Neural cell (in vitro differentiated cells): ENCODE data around the gene MAPT.

ENCODE experiments used
- CTCF ChIP-seq: fragments of 450-650 bp; IDR thresholded peaks from 2 replicates; pipeline ENCODE4 v1.5.1; 2014; ENCODE audit warnings: antibody characterized with exemption, mild to moderate bottlenecking, moderate library complexity; ENCODE audit not compliant: poor library complexity, severe bottlenecking
- EP300 ChIP-seq: fragments of 450-650 bp; conservative IDR thresholded peaks from 2 replicates; pipeline ENCODE4 v1.6.1; 2014; ENCODE audit warnings: antibody characterized with exemption, mild to moderate bottlenecking, moderate library complexity; ENCODE audit not compliant: poor library complexity, severe bottlenecking
- EZH2 ChIP-seq: fragments of 200-600, 300-800 bp; shearing (Covaris generic), sonication (generic); IDR thresholded peaks from 2 replicates; pipeline ENCODE4 v1.6.1; 2014; ENCODE audit warnings: antibody characterized with exemption, low read length, borderline replicate concordance, mild to moderate bottlenecking; ENCODE audit not compliant: insufficient read depth, poor library complexity, severe bottlenecking
- TAF1 ChIP-seq: IDR thresholded peaks from 2 replicates; pipeline ENCODE4 v1.6.1; 2012; ENCODE audit warnings: low read depth

- no peak for TF ChIP-seq TAF1
- TF ChIP-seq EZH2 = no peak
- no peak for TF ChIP-seq CTCF
- no peak for TF ChIP-seq EP300
Measured at GRCh38 chr17:45868276-45868675, 26.1 kb upstream of the MAPT start.
